HepG2 (cell line): Measurements from ENCODE around the gene SIRPB1. TPM values are rescaled to one million over a fixed set of nuclear protein-coding genes. Genes with fewer than 3 reads are reported as not detected.
A peak's percentile ranks its signal among the peaks of the same experiment; 100 is the strongest.
"Not testable (repeated sequence)": the region's sequence is repeated elsewhere in the genome, so short reads cannot be mapped to it uniquely, and the experiment has no call there.

Experiments
- ATAC-seq: fragments of 200-7000 bp; cut with Tn5 transposase; 3 replicates; pipeline ENCODE4 v1.9.1; 2020; ENCODE audit warnings: mild to moderate bottlenecking, moderate library complexity
- BruUV-seq: library from RNA; stranded (reverse); fragments of 400-500 nt; replicated peaks from 2 replicates; lab custom pipeline; 2021; lab: Mats Ljungman, UMichigan
- CTCF ChIA-PET: fragments of 300-600 bp; formaldehyde crosslinking; extraction: SDS; loops from one replicate; lab custom pipeline; 2021; ENCODE audit warnings: low total read pairs, inconsistent platforms, low intra/inter-chr PET ratio; lab: Yijun Ruan, JAX
- POLR2A ChIA-PET: fragments of 350-600 bp; sonication (Branson Sonifier 250); formaldehyde crosslinking; loops from one replicate; lab custom pipeline; 2020; ENCODE audit warnings: antibody characterized with exemption, inconsistent platforms; lab: Yijun Ruan, JAX
- DNase-seq: peaks from one replicate; pipeline ENCODE4 v3.0.0-alpha.2; 2015; ENCODE audit warnings: low spot score
- FAIRE-seq: peaks from 3 replicates; lab custom pipeline; 2011; peaks lifted over from hg19 to GRCh38; lab: Jason Lieb, UNC
- H2AFZ ChIP-seq: one replicate; pipeline ENCODE4 v1.6.1; 2011; ENCODE audit warnings: low read length, inconsistent platforms
- H3K27ac ChIP-seq: fragments of 300-600 bp; 3 replicates; pipeline ENCODE4 v1.8.0; 2011; ENCODE audit warnings: mixed run types, mild to moderate bottlenecking, mixed read lengths, low read length, inconsistent platforms; ENCODE audit not compliant: insufficient read depth; ENCODE audit errors: extremely low read length
- H3K27me3 ChIP-seq, 2 experiments: fragments of 200-600 bp in 1 of 2; 2 replicates in 1 of 2; 3 replicates in 1 of 2; pipeline versions ENCODE4 v1.6.0 to v1.8.0; 2011; ENCODE audit warnings: low read length in 2 of 2, mild to moderate bottlenecking in 2 of 2, moderate library complexity in 2 of 2, inconsistent platforms in 1 of 2; ENCODE audit not compliant: insufficient read depth in 2 of 2, control insufficient read depth in 1 of 2
- H3K36me3 ChIP-seq, 2 experiments: fragments of 200-600 bp in 1 of 2; replicated peaks in 1 of 2; 2 replicates in 1 of 2; 3 replicates in 1 of 2; pipeline versions ENCODE4 v1.5.1 to v1.8.0; 2011; ENCODE audit warnings: low read length in 2 of 2, inconsistent platforms in 1 of 2; ENCODE audit not compliant: insufficient read depth in 2 of 2, control insufficient read depth in 1 of 2
- H3K4me1 ChIP-seq: 2 replicates; pipeline ENCODE4 v1.5.1; 2012; ENCODE audit warnings: low read length, inconsistent platforms; ENCODE audit not compliant: insufficient read depth
- H3K4me2 ChIP-seq: 2 replicates; pipeline ENCODE4 v1.6.0; 2011; ENCODE audit warnings: low read depth, low read length, inconsistent platforms
- H3K4me3 ChIP-seq, 3 experiments: fragments of 200-600 bp in 1 of 3; sonication (generic), shearing (Covaris generic) in 1 of 3; replicated peaks in 1 of 3; 2 replicates each; pipeline ENCODE4 v1.5.1; 2011 to 2016; ENCODE audit warnings: low read length in 3 of 3, inconsistent platforms in 2 of 3, low read depth in 2 of 3, mild to moderate bottlenecking in 2 of 3, control low read depth in 1 of 3, mixed read lengths in 1 of 3; ENCODE audit not compliant: insufficient read depth in 1 of 3
- H3K79me2 ChIP-seq: one replicate; pipeline ENCODE4 v1.6.1; 2011; ENCODE audit warnings: low read length, inconsistent platforms; ENCODE audit not compliant: insufficient read depth
- H3K9ac ChIP-seq: 2 replicates; pipeline ENCODE4 v1.6.0; 2011; ENCODE audit warnings: mild to moderate bottlenecking, low read depth, low read length, inconsistent platforms; ENCODE audit not compliant: insufficient read depth
- H3K9me3 ChIP-seq: 2 replicates; pipeline ENCODE4 v1.5.1; 2012; ENCODE audit warnings: mild to moderate bottlenecking, low read length
- H4K20me1 ChIP-seq: 2 replicates; pipeline ENCODE4 v1.6.0; 2011; ENCODE audit warnings: inconsistent platforms, mild to moderate bottlenecking, low read length, moderate library complexity; ENCODE audit not compliant: insufficient read depth
- CEBPB ChIP-seq: IDR thresholded peaks from 2 replicates; pipeline ENCODE4 v1.6.1; 2011; ENCODE audit warnings: low read depth, low read length, improper control_type of control experiment, borderline replicate concordance
- FOXA1 ChIP-seq, 2 experiments: fragments of 450-650 bp in 1 of 2; sonication (generic) in 1 of 2; formaldehyde crosslinking in 1 of 2; IDR thresholded peaks; 2 replicates each; pipeline versions ENCODE4 v1.4.0 to v1.6.1; 2016 to 2020; ENCODE audit warnings: missing genetic modification reagents in 1 of 2
- FOXA3 ChIP-seq: IDR thresholded peaks from 2 replicates; pipeline ENCODE4 v1.6.1; 2016; ENCODE audit warnings: missing genetic modification reagents, missing compliant biosample characterization
- PCBP1 ChIP-seq: fragments of 200-400 bp; formaldehyde crosslinking; IDR thresholded peaks from 2 replicates; pipeline ENCODE4 v1.6.1; 2017; ENCODE audit warnings: mild to moderate bottlenecking, low read depth, low read length, borderline replicate concordance
- STAG1 ChIP-seq: sonication (generic); formaldehyde crosslinking; IDR thresholded peaks from 2 replicates; pipeline ENCODE4 v1.4.0; 2020; ENCODE audit warnings: missing genetic modification reagents
- TOE1 ChIP-seq: sonication (generic); formaldehyde crosslinking; IDR thresholded peaks from 2 replicates; pipeline ENCODE4 v1.4.0; 2020; ENCODE audit warnings: mild to moderate bottlenecking, missing genetic modification reagents
- TOPORS ChIP-seq: sonication (generic); formaldehyde crosslinking; IDR thresholded peaks from 2 replicates; pipeline ENCODE4 v1.8.0; 2023; ENCODE audit warnings: mild to moderate bottlenecking, missing genetic modification reagents
- ZBTB7B ChIP-seq: sonication (generic); formaldehyde crosslinking; IDR thresholded peaks from 2 replicates; pipeline ENCODE4 v1.4.0; 2020; ENCODE audit warnings: missing genetic modification reagents
- ZNF7 ChIP-seq: IDR thresholded peaks from 2 replicates; pipeline ENCODE4 v1.6.1; 2016; ENCODE audit warnings: missing biosample characterization, missing genetic modification reagents
- ZNF841 ChIP-seq: sonication (generic); formaldehyde crosslinking; IDR thresholded peaks from 2 replicates; pipeline ENCODE4 v1.8.1; 2023; ENCODE audit warnings: missing genetic modification reagents, borderline replicate concordance
- WGBS: methylation state at CpG from one replicate; pipeline ENCODE4 v1.1.6; 2017; ENCODE audit warnings: low lambda C conversion rate; 5-methylcytosine and 5-hydroxymethylcytosine counted together
- in situ Hi-C: cut with HindIII; loops from 2 replicates; pipeline ENCODE4 v1.10.0; 2017; ENCODE audit warnings: low pct_unique_long_range_greater_than_20kb; ENCODE audit not compliant: extremely low pct_ligation_motif_present
- intact Hi-C: fragments of 100-400 bp; cut with micrococcal nuclease; formaldehyde crosslinking; loops from one replicate; pipeline ENCODE4 v1.10.0; 2022; ENCODE audit not compliant: unreplicated experiment
- polyA plus RNA-seq, 8 experiments: library from polyadenylated mRNA; depleted of rRNA in 3 of 8; stranded (reverse) in 7 of 8; unstranded in 1 of 8; fragments of >200 nt; fragmentation: Illumina TruSeq in 4 of 8; extraction: Trizol in 4 of 8; gene quantifications; 2 replicates each; pipeline versions ENCODE4 v1.2.1 to v1.2.3, GENCODE V29; 2011 to 2016; ENCODE audit warnings: low read depth in 4 of 8, missing spikeins in 1 of 8, mixed read lengths in 1 of 8; ENCODE audit not compliant: insufficient read depth in 1 of 8
- total RNA-seq, 5 experiments: library from RNA; depleted of rRNA; stranded (reverse); fragments of >200 nt; fragmentation: Illumina TruSeq; extraction: Trizol; gene quantifications; 2 replicates each; pipeline ENCODE4 v1.2.3, GENCODE V29; 2016; ENCODE audit warnings: low read depth in 1 of 5
- TF ChIP-seq, protein P1 (sequence below): sonication (generic); formaldehyde crosslinking; IDR thresholded peaks from 2 replicates; pipeline ENCODE4 v1.4.0; 2020; ENCODE audit warnings: missing genetic modification reagents
- TF ChIP-seq, protein P2 (sequence below): sonication (generic); formaldehyde crosslinking; IDR thresholded peaks from 2 replicates; pipeline ENCODE4 v1.8.1; 2022; ENCODE audit warnings: mild to moderate bottlenecking, missing genetic modification reagents
- TF ChIP-seq, protein P3 (sequence below): sonication (generic); formaldehyde crosslinking; IDR thresholded peaks from 2 replicates; pipeline ENCODE4 v1.4.0; 2020; ENCODE audit warnings: missing genetic modification reagents
- TF ChIP-seq, protein P4 (sequence below): IDR thresholded peaks from 2 replicates; pipeline ENCODE4 v1.6.1; 2012; ENCODE audit warnings: inconsistent platforms
- TF ChIP-seq, protein P5 (sequence below): fragments of 450-650 bp; IDR thresholded peaks from 2 replicates; pipeline ENCODE4 v1.6.1; 2016

The SIRPB1 gene
- total and polyA plus RNA-seq, 2 of the 13 experiments (the other 11 are each of a cell fraction or from before 2014, with no cell fraction given): 0.41 to 1.4 TPM

DNA sequence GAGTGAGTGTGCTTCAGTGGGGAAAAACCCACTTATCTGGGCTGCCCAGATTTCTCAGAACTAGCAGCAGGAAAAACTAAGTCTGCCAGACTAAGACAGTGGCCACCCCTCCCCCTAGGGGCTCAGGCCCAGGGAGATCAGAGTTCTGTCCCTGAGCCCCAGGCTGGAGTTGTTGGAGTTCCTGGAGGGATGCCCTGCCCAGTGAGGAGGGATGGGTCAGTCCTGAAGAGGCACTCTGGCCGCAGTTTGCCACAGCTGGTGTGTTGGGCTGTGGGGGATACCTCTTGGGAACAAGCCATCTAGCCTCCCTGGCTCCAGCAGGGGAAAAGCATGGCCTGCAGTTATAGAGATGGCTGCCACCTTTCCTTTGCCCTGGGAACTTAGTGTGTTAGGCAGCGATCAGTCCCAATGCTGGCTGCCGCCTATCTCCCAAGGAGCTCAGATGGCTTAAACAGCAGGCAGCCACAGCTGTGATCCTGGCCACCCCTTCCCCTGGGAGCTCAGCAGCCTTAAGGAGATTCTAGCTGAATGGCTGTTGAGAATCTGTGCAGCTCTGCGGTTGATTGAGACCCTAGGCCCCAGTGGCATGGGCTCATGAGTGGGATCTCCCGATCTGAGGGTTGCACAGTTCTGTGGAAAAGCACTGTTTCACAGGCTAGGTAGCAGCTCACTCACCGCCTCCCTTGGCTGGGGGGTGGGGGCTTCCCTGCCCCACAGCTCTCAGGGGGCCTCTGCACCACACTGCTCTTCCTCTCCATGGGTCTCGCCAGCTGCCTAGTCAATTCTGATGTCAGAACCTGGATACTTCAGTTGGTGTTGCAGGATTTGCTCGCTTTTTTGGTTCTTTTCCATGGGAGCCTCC, 24.5 kb upstream of the SIRPB1 start (continued):
- TF ChIP-seq PCBP1: no peak
- no peak for TF ChIP-seq ZNF841 (CRISPR knock-in tag)
- no peak for TF ChIP-seq TOE1 (CRISPR knock-in tag)
- TF ChIP-seq, protein P1, sequence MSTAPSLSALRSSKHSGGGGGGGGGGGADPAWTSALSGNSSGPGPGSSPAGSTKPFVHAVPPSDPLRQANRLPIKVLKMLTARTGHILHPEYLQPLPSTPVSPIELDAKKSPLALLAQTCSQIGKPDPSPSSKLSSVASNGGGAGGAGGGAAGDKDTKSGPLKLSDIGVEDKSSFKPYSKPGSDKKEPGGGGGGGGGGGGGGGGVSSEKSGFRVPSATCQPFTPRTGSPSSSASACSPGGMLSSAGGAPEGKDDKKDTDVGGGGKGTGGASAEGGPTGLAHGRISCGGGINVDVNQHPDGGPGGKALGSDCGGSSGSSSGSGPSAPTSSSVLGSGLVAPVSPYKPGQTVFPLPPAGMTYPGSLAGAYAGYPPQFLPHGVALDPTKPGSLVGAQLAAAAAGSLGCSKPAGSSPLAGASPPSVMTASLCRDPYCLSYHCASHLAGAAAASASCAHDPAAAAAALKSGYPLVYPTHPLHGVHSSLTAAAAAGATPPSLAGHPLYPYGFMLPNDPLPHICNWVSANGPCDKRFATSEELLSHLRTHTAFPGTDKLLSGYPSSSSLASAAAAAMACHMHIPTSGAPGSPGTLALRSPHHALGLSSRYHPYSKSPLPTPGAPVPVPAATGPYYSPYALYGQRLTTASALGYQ (CRISPR knock-in tag): no peak
- TF ChIP-seq TOPORS: no peak
- TF ChIP-seq STAG1 (CRISPR knock-in tag): no peak
- TF ChIP-seq, protein P2, sequence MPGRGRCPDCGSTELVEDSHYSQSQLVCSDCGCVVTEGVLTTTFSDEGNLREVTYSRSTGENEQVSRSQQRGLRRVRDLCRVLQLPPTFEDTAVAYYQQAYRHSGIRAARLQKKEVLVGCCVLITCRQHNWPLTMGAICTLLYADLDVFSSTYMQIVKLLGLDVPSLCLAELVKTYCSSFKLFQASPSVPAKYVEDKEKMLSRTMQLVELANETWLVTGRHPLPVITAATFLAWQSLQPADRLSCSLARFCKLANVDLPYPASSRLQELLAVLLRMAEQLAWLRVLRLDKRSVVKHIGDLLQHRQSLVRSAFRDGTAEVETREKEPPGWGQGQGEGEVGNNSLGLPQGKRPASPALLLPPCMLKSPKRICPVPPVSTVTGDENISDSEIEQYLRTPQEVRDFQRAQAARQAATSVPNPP (CRISPR knock-in tag): no peak
- no peak for TF ChIP-seq ZBTB7B (CRISPR knock-in tag)

DNA sequence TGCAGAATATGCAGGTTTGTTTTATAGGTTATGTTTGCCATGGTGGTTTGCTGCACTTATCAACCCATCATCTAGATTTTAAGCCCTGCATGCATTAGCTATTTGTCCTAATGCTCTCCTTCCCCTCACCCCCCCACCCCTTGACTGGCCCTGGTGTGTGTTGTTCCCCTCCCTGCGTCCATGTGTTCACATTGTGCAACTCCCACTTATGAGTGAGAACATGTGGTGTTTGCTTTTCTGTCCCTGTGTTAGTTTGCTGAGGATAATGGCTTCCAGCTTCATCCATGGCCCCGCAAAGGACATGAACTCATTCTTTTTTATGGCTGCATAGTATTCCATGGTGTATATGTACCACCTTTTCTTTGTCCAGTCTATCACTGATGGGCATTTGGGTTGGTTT, 18.8 kb upstream of the SIRPB1 start:
- peak; percentile 41 for DNase-seq
- BruUV-seq; H3K27me3 ChIP-seq; H3K27ac ChIP-seq; H3K4me3 ChIP-seq; POLR2A ChIA-PET; CTCF ChIA-PET; H3K4me2 ChIP-seq; H3K9ac ChIP-seq; FAIRE-seq; ATAC-seq; H3K36me3 ChIP-seq; H2AFZ ChIP-seq; H4K20me1 ChIP-seq; in situ Hi-C loops; intact Hi-C loops; H3K79me2 ChIP-seq; H3K9me3 ChIP-seq; TF ChIP-seq FOXA1 (IDR thresholded peaks at IDR 0.05): not testable (repeated sequence)
- peaks cover 37% of the 10 kb centered on the region for H3K4me1 ChIP-seq
- 0% methylated on average over 2 of the region's 2 CpGs for WGBS
- peak; percentile 40; the same call in 1 of the 2 replicates for TF ChIP-seq FOXA3 (CRISPR knock-in tag)
- 0 out of 2 replicates have a peak, but pooled peaks have one; percentile 12 for TF ChIP-seq FOXA1 (CRISPR knock-in tag; IDR thresholded peaks at IDR 0.05)
- TF ChIP-seq, protein P3, sequence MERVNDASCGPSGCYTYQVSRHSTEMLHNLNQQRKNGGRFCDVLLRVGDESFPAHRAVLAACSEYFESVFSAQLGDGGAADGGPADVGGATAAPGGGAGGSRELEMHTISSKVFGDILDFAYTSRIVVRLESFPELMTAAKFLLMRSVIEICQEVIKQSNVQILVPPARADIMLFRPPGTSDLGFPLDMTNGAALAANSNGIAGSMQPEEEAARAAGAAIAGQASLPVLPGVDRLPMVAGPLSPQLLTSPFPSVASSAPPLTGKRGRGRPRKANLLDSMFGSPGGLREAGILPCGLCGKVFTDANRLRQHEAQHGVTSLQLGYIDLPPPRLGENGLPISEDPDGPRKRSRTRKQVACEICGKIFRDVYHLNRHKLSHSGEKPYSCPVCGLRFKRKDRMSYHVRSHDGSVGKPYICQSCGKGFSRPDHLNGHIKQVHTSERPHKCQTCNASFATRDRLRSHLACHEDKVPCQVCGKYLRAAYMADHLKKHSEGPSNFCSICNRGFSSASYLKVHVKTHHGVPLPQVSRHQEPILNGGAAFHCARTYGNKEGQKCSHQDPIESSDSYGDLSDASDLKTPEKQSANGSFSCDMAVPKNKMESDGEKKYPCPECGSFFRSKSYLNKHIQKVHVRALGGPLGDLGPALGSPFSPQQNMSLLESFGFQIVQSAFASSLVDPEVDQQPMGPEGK: peak; percentile 50; the same call in 1 of the 2 replicates
- peak; percentile 69; the same call in 1 of the 2 replicates for TF ChIP-seq CEBPB
- TF ChIP-seq, protein P4, sequence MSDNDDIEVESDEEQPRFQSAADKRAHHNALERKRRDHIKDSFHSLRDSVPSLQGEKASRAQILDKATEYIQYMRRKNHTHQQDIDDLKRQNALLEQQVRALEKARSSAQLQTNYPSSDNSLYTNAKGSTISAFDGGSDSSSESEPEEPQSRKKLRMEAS: 0 out of 2 replicates have a peak, but pooled peaks have one; percentile 16
- TF ChIP-seq, protein P5, sequence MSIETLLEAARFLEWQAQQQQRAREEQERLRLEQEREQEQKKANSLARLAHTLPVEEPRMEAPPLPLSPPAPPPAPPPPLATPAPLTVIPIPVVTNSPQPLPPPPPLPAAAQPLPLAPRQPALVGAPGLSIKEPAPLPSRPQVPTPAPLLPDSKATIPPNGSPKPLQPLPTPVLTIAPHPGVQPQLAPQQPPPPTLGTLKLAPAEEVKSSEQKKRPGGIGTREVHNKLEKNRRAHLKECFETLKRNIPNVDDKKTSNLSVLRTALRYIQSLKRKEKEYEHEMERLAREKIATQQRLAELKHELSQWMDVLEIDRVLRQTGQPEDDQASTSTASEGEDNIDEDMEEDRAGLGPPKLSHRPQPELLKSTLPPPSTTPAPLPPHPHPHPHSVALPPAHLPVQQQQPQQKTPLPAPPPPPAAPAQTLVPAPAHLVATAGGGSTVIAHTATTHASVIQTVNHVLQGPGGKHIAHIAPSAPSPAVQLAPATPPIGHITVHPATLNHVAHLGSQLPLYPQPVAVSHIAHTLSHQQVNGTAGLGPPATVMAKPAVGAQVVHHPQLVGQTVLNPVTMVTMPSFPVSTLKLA: 0 out of 2 replicates have a peak, but pooled peaks have one; percentile 16
- 0 out of 2 replicates have a peak, but pooled peaks have one; percentile 21 for TF ChIP-seq ZNF7
